ENCODE data around the gene COG7.

Gene COG7

DNA sequence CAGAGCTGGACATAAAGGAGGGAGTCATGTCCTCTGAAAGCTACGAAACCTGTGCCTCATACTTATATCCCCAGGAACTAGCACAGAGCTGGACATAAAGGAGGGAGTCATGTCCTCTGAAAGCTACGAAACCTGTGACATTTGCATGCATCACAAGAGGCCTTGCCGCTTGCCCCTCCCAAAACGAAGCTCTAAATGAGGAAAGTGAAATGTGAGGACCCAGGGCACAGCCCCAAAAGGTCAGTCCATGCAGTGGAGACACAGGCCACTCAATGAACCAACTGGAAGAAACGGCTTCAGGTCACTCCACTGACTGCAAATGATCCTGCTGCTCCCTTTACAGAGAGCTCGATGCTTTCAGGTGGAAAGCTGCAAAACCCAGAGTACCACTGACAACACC, 38.3 kb downstream of the COG7 start:
- TF ChIP-seq, protein P1, sequence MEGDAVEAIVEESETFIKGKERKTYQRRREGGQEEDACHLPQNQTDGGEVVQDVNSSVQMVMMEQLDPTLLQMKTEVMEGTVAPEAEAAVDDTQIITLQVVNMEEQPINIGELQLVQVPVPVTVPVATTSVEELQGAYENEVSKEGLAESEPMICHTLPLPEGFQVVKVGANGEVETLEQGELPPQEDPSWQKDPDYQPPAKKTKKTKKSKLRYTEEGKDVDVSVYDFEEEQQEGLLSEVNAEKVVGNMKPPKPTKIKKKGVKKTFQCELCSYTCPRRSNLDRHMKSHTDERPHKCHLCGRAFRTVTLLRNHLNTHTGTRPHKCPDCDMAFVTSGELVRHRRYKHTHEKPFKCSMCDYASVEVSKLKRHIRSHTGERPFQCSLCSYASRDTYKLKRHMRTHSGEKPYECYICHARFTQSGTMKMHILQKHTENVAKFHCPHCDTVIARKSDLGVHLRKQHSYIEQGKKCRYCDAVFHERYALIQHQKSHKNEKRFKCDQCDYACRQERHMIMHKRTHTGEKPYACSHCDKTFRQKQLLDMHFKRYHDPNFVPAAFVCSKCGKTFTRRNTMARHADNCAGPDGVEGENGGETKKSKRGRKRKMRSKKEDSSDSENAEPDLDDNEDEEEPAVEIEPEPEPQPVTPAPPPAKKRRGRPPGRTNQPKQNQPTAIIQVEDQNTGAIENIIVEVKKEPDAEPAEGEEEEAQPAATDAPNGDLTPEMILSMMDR (IDR thresholded peaks at IDR 0.05; ENCODE audit: borderline replicate concordance, insufficient read depth, low read depth, low read length): no peak
- no peak overlapping the region for H3K4me3 ChIP-seq (ENCODE audit: low read depth, low read length)

DNA sequence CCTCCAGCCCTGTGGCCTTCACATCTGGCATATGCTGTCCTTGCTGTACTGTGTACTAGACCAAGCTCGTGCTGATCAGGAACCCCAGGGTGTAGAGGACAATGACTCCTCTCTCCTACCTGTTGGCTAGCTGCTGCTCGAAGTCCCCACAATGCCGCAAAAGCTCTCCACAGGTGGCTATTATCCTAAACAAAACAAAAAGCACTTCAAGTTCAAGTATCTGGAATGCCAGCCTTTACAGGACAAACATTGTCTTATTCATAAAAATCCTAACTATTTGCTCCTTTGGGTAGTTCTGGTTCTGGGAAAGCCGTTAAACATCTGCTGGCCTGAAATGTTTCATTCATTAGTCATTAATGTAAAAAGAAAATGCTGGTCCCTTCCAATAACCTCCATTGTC, 42.8 kb downstream of the COG7 start:
- TF ChIP-seq, protein P1 (IDR thresholded peaks at IDR 0.05; ENCODE audit: borderline replicate concordance, insufficient read depth, low read depth, low read length): no peak
- H3K4me3 ChIP-seq (ENCODE audit: low read depth, low read length): no peak overlapping the region

DNA sequence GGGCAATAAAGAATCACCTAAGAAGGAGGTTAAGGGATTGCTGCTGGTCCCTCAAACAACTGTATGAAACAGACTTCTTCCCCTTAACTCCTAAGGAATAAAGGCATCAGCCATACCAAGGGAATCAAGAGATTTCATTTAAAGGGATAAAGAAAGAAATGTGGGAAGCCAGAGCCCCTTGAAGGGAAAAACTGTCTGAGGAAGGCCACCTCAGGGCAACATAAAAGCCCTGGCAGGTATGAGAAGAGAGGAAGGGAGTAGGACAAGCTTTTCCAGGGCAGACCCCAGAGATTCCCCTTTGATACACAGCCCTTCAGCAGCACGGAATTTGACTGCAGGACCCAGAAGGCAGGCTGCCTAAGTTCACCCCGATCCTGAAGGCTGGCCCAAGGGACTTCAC, 43.5 kb downstream of the COG7 start:
- TF ChIP-seq, protein P1 (IDR thresholded peaks at IDR 0.05; ENCODE audit: borderline replicate concordance, insufficient read depth, low read depth, low read length): no peak
- H3K4me3 ChIP-seq (ENCODE audit: low read depth, low read length): no peak overlapping the region

DNA sequence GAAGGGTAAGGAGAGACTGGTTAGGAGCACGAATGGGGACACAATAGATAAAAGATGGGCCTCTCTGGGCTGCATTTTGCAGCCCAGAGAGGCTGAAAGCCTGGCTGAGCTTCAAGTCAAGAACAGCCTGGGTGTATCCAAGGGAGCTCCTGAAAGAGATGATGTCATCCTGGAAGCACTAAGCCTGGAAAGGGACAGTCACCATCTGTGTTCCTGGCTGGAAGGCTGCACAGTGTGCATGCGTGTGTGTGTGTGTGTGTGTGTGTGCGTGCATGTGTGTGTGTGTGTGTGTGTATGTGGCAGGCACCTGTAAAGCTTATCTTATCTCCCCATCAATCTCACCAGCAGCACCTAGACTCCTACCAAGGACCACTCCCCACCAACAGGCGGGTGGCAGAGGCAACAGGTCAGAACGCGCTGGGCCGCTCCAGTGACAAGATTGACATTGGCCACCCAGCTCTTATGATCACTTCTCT, 44.1 kb downstream of the COG7 start:
- TF ChIP-seq, protein P1 (IDR thresholded peaks at IDR 0.05; ENCODE audit: borderline replicate concordance, insufficient read depth, low read depth, low read length): no peak
- no peak overlapping the region for H3K4me3 ChIP-seq (ENCODE audit: low read depth, low read length)

DNA sequence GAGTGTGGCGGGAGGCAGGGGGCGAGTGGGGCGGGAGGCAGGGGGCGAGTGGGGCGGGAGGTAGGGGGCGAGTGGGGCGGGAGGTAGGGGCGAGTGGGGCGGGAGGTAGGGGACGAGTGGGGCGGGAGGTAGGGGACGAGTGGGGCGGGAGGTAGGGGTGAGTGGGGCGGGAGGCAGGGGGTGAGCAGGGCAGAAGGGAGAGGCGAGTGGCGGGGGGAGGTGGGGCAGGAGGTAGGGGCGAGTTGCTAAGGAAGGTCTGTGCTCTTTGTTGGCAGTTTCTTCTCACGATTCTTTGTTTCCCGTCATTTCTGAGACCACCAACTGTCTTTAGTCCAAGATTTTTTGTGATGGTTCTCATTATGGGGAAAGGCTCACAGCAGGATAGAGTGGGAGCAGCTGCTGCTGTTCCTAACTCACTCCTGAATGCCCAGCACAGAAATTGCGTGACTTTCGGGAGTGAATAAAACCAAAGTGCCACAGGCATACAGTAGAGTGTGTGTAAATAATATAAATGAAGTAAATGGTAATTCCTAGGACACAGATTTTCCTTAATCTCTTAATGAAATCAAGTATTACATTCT, 44.7 kb downstream of the COG7 start:
- H3K4me3 ChIP-seq (ENCODE audit: low read depth, low read length): no peak overlapping the region
- TF ChIP-seq, protein P1 (IDR thresholded peaks at IDR 0.05; ENCODE audit: borderline replicate concordance, insufficient read depth, low read depth, low read length): no peak

DNA sequence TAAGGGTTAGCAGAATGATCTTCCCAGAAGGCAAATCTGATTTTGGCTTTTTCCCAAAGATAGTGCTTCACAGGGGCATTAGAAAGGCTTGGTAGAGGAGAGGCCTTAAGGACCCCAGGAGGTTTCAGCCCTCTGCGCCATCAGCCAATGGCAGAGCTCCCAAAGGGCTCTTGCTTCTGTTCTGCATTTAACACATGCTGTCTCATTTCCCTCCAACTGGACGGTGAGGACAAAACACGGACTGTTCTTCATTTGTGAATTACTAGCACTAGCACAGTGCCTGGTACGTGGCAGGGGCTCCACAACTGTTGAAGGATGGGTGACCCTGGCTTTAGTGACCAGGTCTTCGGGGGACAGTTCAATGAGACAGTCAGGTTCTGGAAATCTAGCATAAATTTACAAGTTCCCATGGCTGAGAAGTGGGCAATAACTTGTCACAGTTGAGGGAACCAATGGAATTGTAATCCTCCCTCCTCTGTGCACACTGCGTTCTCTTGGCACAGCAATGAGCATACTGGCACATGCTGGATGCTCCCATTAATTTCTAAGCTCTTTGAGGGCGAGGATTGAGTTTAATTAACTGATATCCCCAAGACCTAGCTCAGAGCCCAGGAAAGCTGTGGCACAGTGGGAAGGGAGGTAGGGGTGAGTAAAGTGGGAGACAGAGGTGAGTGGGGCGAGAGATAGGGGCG, 45.4 kb downstream of the COG7 start:
- H3K4me3 ChIP-seq (ENCODE audit: low read depth, low read length): no peak overlapping the region
- TF ChIP-seq, protein P1 (IDR thresholded peaks at IDR 0.05; ENCODE audit: borderline replicate concordance, insufficient read depth, low read depth, low read length): no peak

Measured in GM12875 (cell line).